ENCODE data around the gene ARL4A.

Gene ARL4A

DNA sequence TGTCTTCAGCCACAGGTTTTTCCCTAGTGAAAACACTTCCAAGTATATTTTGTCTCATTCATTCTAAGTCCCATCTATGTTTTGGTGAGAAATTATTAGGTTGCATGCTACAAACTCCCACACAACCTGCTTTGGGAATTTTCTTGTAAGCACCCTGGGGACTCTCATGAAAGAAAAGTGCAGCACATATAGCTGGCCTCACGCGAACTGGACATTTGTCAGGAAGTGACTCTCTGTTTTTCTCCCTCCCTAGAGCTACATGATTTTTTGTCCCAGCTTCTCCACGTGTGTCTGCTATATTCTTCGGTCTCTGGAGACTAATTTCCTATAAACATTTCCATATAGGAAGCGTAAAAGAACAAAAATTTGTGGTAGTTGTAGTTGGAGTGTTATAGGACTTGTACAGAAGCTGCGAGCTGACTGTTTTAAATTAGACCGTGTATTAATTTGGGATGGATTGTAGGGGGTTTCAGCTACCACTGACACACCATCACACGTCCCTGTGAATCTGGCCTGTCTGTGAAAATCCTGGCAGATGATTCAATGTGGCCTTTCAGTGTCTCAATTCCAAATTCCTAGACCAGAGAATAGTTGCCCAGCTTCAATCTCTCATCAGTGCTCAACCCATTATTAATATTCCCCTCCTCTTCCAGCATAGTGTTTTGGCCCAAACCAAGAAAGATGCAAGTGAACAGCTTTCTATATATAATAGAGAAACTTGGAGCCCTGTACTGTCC, 40.2 kb downstream of the ARL4A start:
- DNase-seq: no peak

GRCh38 chr7:12728192-12728538, 40.7 kb downstream of the ARL4A start:
- DNase-seq: peak; percentile 68

DNA sequence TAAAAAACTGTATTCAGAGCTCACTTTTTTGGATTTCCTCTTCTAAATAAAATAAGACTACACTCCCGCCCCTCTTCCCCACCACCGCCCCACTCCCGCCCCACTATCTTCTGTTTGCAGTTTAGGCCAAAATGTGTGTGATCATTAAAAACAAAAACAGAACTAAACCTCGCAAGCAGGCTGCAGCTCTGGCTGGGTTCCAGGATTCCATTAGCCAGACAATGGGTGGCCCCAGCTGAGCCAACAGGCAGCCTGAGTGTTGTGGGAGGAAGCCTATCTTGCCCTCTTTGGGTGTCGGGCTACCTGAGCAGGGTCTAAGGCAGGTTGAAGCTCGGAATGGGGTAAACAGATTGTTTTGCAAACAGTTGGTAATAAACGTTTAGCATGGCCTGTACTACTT, 41.7 kb downstream of the ARL4A start:
- peak; percentile 46 for DNase-seq

- no peak for DNase-seq
Measured at GRCh38 chr7:12730523-12730922, 43.1 kb downstream of the ARL4A start.

DNA sequence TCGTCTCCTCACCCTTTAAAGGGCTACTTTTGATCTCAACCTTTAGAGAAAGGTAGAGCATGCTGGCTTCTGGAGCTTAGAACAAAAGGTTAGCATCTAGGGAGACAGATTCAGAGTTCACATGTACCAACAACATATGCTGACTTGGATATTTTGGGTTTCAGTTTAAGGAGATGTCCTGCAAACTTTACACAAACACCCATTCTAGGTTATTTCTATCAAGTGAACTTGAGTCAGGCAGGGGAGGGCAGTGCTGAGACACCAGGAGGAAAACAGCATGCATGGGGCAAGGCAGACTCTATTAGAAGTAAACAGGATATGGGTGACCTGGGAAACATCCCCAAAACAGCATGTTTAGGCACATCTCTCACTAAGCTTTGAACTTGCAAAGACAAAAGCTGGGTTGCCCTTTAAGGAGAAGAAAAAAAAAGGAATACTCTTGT, 43.8 kb downstream of the ARL4A start:
- peak; percentile 29 for DNase-seq

DNA sequence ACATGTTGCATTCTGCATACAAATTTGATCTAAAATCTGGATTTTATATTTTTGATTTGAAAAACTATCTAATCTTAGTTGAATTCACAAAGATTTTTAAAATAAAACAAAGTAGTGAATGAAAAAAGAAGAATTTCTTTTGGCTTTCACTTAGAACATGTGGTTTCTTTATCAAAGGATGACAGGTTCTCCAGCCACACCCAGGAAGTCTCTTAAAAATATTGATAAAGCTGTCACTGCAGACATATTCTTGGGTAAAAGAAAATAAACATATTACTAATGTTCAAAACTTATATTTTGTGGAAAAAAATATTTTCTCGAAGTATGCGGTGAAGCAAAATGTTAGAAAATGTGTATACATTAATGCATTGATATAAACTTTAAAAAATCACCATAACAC, 44.3 kb downstream of the ARL4A start:
- DNase-seq: no peak

DNA sequence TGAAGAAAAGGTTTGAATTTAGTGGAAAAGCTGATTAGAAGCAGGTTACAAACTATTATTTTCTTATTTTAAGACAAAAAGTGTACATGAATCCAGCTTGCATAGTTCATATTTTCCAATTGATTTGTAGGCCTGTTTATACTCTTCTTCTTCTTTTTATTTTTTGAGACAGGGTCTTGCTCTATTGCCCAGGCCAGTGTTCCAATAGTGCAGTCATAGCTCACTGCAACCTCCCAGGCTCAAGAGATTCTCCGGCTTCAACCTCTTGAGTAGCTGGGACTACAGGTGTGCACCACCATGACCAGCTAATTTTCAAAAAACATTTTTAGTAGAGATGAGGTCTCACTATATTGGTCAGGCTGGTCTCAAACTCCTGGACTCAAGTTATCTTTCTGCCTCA, 45.0 kb downstream of the ARL4A start:
- DNase-seq: no peak

DNA sequence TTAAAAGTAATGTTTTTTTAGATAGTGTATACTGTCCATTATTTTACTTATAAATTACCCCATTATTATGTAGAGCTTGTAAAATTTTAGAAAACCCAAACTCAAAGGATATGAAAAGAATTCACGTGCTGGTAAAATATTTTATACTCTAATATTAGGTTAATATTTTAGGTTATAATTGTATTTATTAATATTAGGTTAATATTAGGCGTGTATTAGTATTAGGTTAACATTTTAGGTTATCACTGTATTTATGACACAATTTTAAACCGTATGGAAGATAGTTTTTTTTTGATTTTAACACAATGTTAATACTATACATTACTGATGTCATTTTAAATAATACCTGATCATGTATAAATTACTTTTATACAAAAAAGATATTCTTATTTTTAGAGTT, 48.5 kb downstream of the ARL4A start:
- DNase-seq: no peak

- DNase-seq: no peak
Measured at GRCh38 chr7:12737373-12737772, 49.9 kb downstream of the ARL4A start.

GRCh38 chr7:12737836-12738235, 50.4 kb downstream of the ARL4A start:
- no peak for DNase-seq

- no peak for DNase-seq
Measured at GRCh38 chr7:12738665-12739064, 51.2 kb downstream of the ARL4A start.
